ENCODE results near the gene CCL15. TPM values are rescaled to one million over a fixed set of nuclear protein-coding genes. Genes with fewer than 3 reads are reported as not detected.

Gene CCL15
- total and polyA plus RNA-seq, 2 of the 13 experiments (the other 11 are each of a cell fraction or from before 2014, with no cell fraction given) = 29.2 to 45.9 TPM

DNA sequence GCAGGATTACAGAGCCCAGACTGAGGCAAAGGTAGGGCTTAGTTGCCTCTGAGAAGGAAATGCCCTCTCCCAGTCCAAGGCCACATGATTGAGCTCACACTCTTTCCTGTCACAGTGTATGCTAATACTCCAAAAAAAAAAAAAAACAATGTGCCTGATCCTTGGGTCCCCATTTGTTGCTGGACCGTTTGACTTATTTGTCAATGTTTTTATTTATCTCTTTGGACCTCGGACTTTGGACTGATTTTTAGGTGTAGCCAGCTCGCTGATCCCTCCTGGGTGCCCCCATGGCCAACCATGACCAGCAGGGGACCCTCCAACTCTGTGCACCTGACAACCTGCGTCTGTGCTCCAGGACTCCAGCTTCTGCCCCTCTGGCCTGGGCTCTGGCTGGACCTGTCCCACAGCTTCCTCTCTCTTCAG, 19.4 kb downstream of the CCL15 start (continued):
- TF ChIP-seq, protein P1, sequence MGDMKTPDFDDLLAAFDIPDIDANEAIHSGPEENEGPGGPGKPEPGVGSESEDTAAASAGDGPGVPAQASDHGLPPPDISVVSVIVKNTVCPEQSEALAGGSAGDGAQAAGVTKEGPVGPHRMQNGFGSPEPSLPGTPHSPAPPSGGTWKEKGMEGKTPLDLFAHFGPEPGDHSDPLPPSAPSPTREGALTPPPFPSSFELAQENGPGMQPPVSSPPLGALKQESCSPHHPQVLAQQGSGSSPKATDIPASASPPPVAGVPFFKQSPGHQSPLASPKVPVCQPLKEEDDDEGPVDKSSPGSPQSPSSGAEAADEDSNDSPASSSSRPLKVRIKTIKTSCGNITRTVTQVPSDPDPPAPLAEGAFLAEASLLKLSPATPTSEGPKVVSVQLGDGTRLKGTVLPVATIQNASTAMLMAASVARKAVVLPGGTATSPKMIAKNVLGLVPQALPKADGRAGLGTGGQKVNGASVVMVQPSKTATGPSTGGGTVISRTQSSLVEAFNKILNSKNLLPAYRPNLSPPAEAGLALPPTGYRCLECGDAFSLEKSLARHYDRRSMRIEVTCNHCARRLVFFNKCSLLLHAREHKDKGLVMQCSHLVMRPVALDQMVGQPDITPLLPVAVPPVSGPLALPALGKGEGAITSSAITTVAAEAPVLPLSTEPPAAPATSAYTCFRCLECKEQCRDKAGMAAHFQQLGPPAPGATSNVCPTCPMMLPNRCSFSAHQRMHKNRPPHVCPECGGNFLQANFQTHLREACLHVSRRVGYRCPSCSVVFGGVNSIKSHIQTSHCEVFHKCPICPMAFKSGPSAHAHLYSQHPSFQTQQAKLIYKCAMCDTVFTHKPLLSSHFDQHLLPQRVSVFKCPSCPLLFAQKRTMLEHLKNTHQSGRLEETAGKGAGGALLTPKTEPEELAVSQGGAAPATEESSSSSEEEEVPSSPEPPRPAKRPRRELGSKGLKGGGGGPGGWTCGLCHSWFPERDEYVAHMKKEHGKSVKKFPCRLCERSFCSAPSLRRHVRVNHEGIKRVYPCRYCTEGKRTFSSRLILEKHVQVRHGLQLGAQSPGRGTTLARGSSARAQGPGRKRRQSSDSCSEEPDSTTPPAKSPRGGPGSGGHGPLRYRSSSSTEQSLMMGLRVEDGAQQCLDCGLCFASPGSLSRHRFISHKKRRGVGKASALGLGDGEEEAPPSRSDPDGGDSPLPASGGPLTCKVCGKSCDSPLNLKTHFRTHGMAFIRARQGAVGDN (CRISPR knock-in tag; IDR thresholded peaks at IDR 0.05) = peak; percentile 53
- TF ChIP-seq HNRNPLL (IDR thresholded peaks at IDR 0.05; ENCODE audit: low read depth, low read length, poor library complexity, severe bottlenecking) (no peak), ZNF230 (CRISPR knock-in tag; IDR thresholded peaks at IDR 0.05) (0 out of 2 replicates have a peak, but pooled peaks have one; percentile 56), GLI4 (CRISPR knock-in tag; IDR thresholded peaks at IDR 0.05; ENCODE audit: borderline replicate concordance) (no peak), SMAD3 (CRISPR knock-in tag; IDR thresholded peaks at IDR 0.05) (peak; percentile 74; the same call in 1 of the 2 replicates), NCOR1 (IDR thresholded peaks at IDR 0.05; ENCODE audit: borderline replicate concordance, low read length) (peak; percentile 92), FOXM1 (CRISPR knock-in tag; IDR thresholded peaks at IDR 0.05) (no peak), ZNF350 (CRISPR knock-in tag; IDR thresholded peaks at IDR 0.05; ENCODE audit: borderline replicate concordance, low read depth) (no peak), GZF1 (CRISPR knock-in tag; IDR thresholded peaks at IDR 0.05) (no peak), NR2F6 (IDR thresholded peaks at IDR 0.05) (no peak), NR2F6 (CRISPR knock-in tag; IDR thresholded peaks at IDR 0.05) (peak; percentile 58; the same call in 1 of the 2 replicates), ZNF614 (CRISPR knock-in tag; IDR thresholded peaks at IDR 0.05; ENCODE audit: borderline replicate concordance) (peak; percentile 73; the same call in 1 of the 2 replicates)
- TF ChIP-seq, protein P2, sequence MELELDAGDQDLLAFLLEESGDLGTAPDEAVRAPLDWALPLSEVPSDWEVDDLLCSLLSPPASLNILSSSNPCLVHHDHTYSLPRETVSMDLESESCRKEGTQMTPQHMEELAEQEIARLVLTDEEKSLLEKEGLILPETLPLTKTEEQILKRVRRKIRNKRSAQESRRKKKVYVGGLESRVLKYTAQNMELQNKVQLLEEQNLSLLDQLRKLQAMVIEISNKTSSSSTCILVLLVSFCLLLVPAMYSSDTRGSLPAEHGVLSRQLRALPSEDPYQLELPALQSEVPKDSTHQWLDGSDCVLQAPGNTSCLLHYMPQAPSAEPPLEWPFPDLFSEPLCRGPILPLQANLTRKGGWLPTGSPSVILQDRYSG (CRISPR knock-in tag; IDR thresholded peaks at IDR 0.05) = 0 out of 2 replicates have a peak, but pooled peaks have one; percentile 32
- TF ChIP-seq, protein P3, sequence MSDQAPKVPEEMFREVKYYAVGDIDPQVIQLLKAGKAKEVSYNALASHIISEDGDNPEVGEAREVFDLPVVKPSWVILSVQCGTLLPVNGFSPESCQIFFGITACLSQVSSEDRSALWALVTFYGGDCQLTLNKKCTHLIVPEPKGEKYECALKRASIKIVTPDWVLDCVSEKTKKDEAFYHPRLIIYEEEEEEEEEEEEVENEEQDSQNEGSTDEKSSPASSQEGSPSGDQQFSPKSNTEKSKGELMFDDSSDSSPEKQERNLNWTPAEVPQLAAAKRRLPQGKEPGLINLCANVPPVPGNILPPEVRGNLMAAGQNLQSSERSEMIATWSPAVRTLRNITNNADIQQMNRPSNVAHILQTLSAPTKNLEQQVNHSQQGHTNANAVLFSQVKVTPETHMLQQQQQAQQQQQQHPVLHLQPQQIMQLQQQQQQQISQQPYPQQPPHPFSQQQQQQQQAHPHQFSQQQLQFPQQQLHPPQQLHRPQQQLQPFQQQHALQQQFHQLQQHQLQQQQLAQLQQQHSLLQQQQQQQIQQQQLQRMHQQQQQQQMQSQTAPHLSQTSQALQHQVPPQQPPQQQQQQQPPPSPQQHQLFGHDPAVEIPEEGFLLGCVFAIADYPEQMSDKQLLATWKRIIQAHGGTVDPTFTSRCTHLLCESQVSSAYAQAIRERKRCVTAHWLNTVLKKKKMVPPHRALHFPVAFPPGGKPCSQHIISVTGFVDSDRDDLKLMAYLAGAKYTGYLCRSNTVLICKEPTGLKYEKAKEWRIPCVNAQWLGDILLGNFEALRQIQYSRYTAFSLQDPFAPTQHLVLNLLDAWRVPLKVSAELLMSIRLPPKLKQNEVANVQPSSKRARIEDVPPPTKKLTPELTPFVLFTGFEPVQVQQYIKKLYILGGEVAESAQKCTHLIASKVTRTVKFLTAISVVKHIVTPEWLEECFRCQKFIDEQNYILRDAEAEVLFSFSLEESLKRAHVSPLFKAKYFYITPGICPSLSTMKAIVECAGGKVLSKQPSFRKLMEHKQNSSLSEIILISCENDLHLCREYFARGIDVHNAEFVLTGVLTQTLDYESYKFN (CRISPR knock-in tag; conservative IDR thresholded peaks at IDR 0.05) = peak; percentile 71
- TF ChIP-seq, protein P4, sequence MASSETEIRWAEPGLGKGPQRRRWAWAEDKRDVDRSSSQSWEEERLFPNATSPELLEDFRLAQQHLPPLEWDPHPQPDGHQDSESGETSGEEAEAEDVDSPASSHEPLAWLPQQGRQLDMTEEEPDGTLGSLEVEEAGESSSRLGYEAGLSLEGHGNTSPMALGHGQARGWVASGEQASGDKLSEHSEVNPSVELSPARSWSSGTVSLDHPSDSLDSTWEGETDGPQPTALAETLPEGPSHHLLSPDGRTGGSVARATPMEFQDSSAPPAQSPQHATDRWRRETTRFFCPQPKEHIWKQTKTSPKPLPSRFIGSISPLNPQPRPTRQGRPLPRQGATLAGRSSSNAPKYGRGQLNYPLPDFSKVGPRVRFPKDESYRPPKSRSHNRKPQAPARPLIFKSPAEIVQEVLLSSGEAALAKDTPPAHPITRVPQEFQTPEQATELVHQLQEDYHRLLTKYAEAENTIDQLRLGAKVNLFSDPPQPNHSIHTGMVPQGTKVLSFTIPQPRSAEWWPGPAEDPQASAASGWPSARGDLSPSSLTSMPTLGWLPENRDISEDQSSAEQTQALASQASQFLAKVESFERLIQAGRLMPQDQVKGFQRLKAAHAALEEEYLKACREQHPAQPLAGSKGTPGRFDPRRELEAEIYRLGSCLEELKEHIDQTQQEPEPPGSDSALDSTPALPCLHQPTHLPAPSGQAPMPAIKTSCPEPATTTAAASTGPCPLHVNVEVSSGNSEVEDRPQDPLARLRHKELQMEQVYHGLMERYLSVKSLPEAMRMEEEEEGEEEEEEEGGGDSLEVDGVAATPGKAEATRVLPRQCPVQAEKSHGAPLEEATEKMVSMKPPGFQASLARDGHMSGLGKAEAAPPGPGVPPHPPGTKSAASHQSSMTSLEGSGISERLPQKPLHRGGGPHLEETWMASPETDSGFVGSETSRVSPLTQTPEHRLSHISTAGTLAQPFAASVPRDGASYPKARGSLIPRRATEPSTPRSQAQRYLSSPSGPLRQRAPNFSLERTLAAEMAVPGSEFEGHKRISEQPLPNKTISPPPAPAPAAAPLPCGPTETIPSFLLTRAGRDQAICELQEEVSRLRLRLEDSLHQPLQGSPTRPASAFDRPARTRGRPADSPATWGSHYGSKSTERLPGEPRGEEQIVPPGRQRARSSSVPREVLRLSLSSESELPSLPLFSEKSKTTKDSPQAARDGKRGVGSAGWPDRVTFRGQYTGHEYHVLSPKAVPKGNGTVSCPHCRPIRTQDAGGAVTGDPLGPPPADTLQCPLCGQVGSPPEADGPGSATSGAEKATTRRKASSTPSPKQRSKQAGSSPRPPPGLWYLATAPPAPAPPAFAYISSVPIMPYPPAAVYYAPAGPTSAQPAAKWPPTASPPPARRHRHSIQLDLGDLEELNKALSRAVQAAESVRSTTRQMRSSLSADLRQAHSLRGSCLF (CRISPR knock-in tag; IDR thresholded peaks at IDR 0.05; ENCODE audit: borderline replicate concordance) = no peak
